GM18520 (cell line): ENCODE results near the gene CNTNAP5.

Experiments used
- ATAC-seq: cut with Tn5 transposase; IDR thresholded peaks from one replicate; pipeline ENCODE4 v1.9.1; 2021; ENCODE audit not compliant: unreplicated experiment

CNTNAP5 gene

GRCh38 chr2:124589971-124590370 lies 564.9 kb downstream of the CNTNAP5 start:
- ATAC-seq: no peak

GRCh38 chr2:124602759-124603158 lies 577.7 kb downstream of the CNTNAP5 start:
- no peak for ATAC-seq

GRCh38 chr2:124604940-124605339 lies 579.9 kb downstream of the CNTNAP5 start:
- ATAC-seq: no peak

GRCh38 chr2:124607679-124608078 lies 582.6 kb downstream of the CNTNAP5 start:
- no peak for ATAC-seq

GRCh38 chr2:124609667-124610066 lies 584.6 kb downstream of the CNTNAP5 start:
- ATAC-seq: no peak

- no peak for ATAC-seq
Observed at GRCh38 chr2:124610141-124610540, 585.1 kb downstream of the CNTNAP5 start.

GRCh38 chr2:124610866-124611265 lies 585.8 kb downstream of the CNTNAP5 start:
- ATAC-seq: no peak

- ATAC-seq: no peak
Observed at GRCh38 chr2:124623560-124623959, 598.5 kb downstream of the CNTNAP5 start.

GRCh38 chr2:124625561-124625960 lies 600.5 kb downstream of the CNTNAP5 start:
- no peak for ATAC-seq

- no peak for ATAC-seq
Observed at GRCh38 chr2:124626993-124627392, 601.9 kb downstream of the CNTNAP5 start.

- no peak for ATAC-seq
Observed at GRCh38 chr2:124633812-124634211, 608.7 kb downstream of the CNTNAP5 start.

- no peak for ATAC-seq
Observed at GRCh38 chr2:124639524-124639923, 614.4 kb downstream of the CNTNAP5 start.

GRCh38 chr2:124640221-124640750 lies 615.2 kb downstream of the CNTNAP5 start:
- no peak for ATAC-seq

GRCh38 chr2:124646166-124646815 lies 621.2 kb downstream of the CNTNAP5 start:
- no peak for ATAC-seq

GRCh38 chr2:124647245-124647644 lies 622.2 kb downstream of the CNTNAP5 start:
- no peak for ATAC-seq

- ATAC-seq: no peak
Observed at GRCh38 chr2:124647663-124648062, 622.6 kb downstream of the CNTNAP5 start.

- ATAC-seq: no peak
Observed at GRCh38 chr2:124649001-124649400, 623.9 kb downstream of the CNTNAP5 start.

- ATAC-seq: no peak
Observed at GRCh38 chr2:124652099-124652498, 627.0 kb downstream of the CNTNAP5 start.

- no peak for ATAC-seq
Observed at GRCh38 chr2:124658373-124658772, 633.3 kb downstream of the CNTNAP5 start.

GRCh38 chr2:124661558-124661957 lies 636.5 kb downstream of the CNTNAP5 start:
- ATAC-seq: no peak

GRCh38 chr2:124662946-124663644 lies 638.0 kb downstream of the CNTNAP5 start:
- no peak for ATAC-seq

GRCh38 chr2:124663645-124663997 lies 638.5 kb downstream of the CNTNAP5 start:
- ATAC-seq: no peak

- ATAC-seq: no peak
Observed at GRCh38 chr2:124664363-124664762, 639.3 kb downstream of the CNTNAP5 start.
